ENCODE data around the gene RNPS1. TPM values are rescaled to one million over a fixed set of nuclear protein-coding genes. Genes with fewer than 3 reads are reported as not detected.
"Not testable (repeated sequence)": the region's sequence is repeated elsewhere in the genome, so short reads cannot be mapped to it uniquely, and the experiment has no call there.

Gene RNPS1
- total and polyA plus RNA-seq, 7 experiments from 2014 or later = 136 to 293 (median 220) TPM

DNA sequence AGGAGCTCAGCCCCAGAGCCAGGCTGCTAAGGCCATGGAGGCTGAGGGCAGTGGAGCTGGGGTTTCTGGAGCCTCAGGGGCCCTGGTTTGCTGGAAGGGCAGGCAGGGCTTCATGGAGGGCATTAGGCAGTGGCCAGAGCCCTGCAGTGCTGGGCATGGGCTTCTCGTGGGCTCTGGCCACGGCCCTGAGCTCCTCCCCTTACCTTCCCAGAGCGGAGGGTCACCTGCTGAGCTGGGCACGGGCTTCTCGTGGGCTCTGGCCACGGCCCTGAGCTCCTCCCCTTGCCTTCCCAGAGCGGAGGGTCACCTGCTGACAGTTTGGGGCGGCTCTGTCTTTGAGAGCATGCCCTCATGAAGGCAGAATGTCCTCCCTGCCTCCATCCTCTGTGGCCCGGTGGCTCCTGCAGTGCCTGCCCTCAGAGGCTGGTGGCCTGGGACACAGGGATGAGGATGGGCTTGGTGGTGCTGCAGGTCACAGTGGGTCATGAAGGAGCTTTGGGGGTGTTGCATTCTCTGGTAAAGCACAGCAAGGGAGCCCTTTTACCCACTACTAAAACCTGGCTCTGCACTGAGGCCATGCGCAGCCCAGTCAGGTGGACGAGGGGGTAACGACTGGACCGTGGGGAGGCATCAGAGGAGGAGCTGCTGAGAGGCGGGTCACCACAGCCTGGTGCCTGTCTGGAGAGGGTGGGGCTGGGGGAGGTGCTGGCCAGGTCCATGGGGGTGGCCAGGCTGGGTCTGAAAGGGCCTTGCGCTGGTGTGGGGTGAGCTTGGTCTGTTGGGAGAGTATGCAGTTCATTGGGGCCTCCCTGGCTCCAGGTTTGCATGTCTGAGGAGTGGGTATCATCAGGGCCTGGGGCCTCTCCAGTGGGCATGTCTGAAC, 2.9 kb upstream of the RNPS1 start:
- Histone ChIP-seq H3K9me3 (ENCODE audit: control insufficient read depth in 2 of 3, low read length in 3 of 3) (no peaks in the 10 kb centered on the region), H3K4me1 (ENCODE audit: control insufficient read depth in 2 of 2, insufficient read depth in 2 of 2, low read length in 2 of 2) (peaks cover 13 to 15% of the 10 kb centered on the region in 2 donors), H3K4me3 (ENCODE audit: low read length) (no peak overlapping the region), H3K27me3 (ENCODE audit: control insufficient read depth in 2 of 2, insufficient read depth in 2 of 2, low read length in 2 of 2) (no peaks in the 10 kb centered on the region), H3K36me3 (ENCODE audit: control insufficient read depth in 2 of 3, insufficient read depth in 3 of 3, low read length in 3 of 3) (peaks cover 0 to 3% (median 0%) of the 10 kb centered on the region in 3 experiments), H3K27ac (ENCODE audit: low read depth, low read length) (no peak overlapping the region)
- H3K36me3 Mint-ChIP-seq = peaks cover 0 to 6% (median 0%) of the 10 kb centered on the region in 5 donors
- ATAC-seq (no peak), DNase-seq (no peak)
- ChIA-PET POLR2A (interaction anchor here (0.6 to 1.8 kb wide), 5 partner anchors 9 to 488 kb away, joined by 3 to 6 read pairs (median 4); partner anchors contain the start of genes ATP6V0C, ECI1, MLST8 and NUBP2), CTCF (no interaction called here)
- H3K27ac Mint-ChIP-seq = peak overlapping the region in 1 of 9 donors; percentile 25
- peaks cover 6 to 27% (median 20%) of the 10 kb centered on the region in 7 donors for H3K4me1 Mint-ChIP-seq
- H3K4me3 Mint-ChIP-seq = peak overlapping the region in 4 of 10 donors; percentile 9 to 26 (median 16)
- intact Hi-C loops (cut with micrococcal nuclease) = no loop called here
- peaks cover 0 to 2% (median 0%) of the 10 kb centered on the region in 5 donors for H3K27me3 Mint-ChIP-seq
- peaks cover 0 to 3% (median 0%) of the 10 kb centered on the region in 11 donors for H3K9me3 Mint-ChIP-seq

DNA sequence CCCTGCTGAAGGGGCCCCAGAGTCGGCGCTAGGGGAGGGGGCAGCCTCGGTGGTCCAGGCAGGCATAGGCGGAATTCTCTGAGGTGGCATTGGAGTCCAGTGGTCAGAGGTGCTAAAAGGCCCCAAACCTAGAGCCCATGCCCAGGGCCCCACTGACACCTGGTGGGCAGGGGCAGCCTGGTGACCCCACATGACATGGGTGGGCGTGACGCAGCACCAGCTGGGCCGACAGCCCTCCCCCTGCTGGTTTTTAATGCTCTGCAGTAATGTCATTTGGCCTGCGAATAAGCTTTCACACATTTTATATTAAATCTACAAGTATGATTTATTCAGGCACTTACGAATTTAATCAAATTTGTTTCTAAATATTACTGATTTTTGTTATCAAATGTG, 2.1 kb upstream of the RNPS1 start:
- no peaks in the 10 kb centered on the region for H3K27me3 ChIP-seq (ENCODE audit: control insufficient read depth in 2 of 2, insufficient read depth in 2 of 2, low read length in 2 of 2)
- ChIA-PET CTCF (no interaction called here), POLR2A (interaction anchor here (0.8 to 2.3 kb wide), 5 partner anchors 8 to 243 kb away, joined by 3 to 9 read pairs (median 5); partner anchors contain the start of genes ATP6V0C, ECI1, MLST8 and TRAF7)
- peaks cover 13 to 15% of the 10 kb centered on the region in 2 donors for H3K4me1 ChIP-seq (ENCODE audit: control insufficient read depth in 2 of 2, insufficient read depth in 2 of 2, low read length in 2 of 2)
- Mint-ChIP-seq H3K9me3 (peaks cover 0 to 3% (median 0%) of the 10 kb centered on the region in 11 donors), H3K4me1 (peaks cover 8 to 32% (median 26%) of the 10 kb centered on the region in 7 donors), H3K36me3 (peaks cover 0 to 6% (median 0%) of the 10 kb centered on the region in 5 donors), H3K27me3 (peaks cover 0 to 2% (median 0%) of the 10 kb centered on the region in 5 donors), H3K4me3 (peak overlapping the region in 8 of 10 donors; percentile 93 to 98 (median 95)), H3K27ac (peak overlapping the region in 1 of 9 donors; percentile 99)
- no peak for DNase-seq
- H3K36me3 ChIP-seq (ENCODE audit: control insufficient read depth in 2 of 3, insufficient read depth in 3 of 3, low read length in 3 of 3) = peaks cover 0 to 4% (median under 1%) of the 10 kb centered on the region in 3 experiments
- no peak overlapping the region for H3K27ac ChIP-seq (ENCODE audit: low read depth, low read length)
- H3K9me3 ChIP-seq (ENCODE audit: control insufficient read depth in 2 of 3, low read length in 3 of 3) = no peaks in the 10 kb centered on the region
- intact Hi-C loops (cut with micrococcal nuclease) = no loop called here
- no peak overlapping the region for H3K4me3 ChIP-seq (ENCODE audit: low read length)
- ATAC-seq = no peak

GRCh38 chr16:2267505-2267912, 417 bp downstream of the RNPS1 start:
- DNase-seq = peak in 1 of 9 donors; percentile 14
- Histone ChIP-seq H3K27ac (ENCODE audit: low read depth, low read length) (peak overlapping the region; percentile 91), H3K4me1 (ENCODE audit: control insufficient read depth in 2 of 2, insufficient read depth in 2 of 2, low read length in 2 of 2) (peaks cover 13 to 15% of the 10 kb centered on the region in 2 donors), H3K36me3 (ENCODE audit: control insufficient read depth in 2 of 3, insufficient read depth in 3 of 3, low read length in 3 of 3) (peaks cover 3 to 30% (median 14%) of the 10 kb centered on the region in 3 experiments), H3K4me3 (ENCODE audit: low read length) (peak overlapping the region; percentile 99)
- POLR2A ChIA-PET = interaction anchor here (1.0 kb wide), 1 partner anchor 16 kb away, joined by 4 read pairs; the partner anchor contains the start of gene ECI1
- H3K36me3 Mint-ChIP-seq = peaks cover 0 to 12% (median 10%) of the 10 kb centered on the region in 5 donors
- intact Hi-C loops (cut with micrococcal nuclease) = loop anchor here (5.0 to 10.0 kb wide), 8 partner anchors 63 to 655 kb away; partner anchors contain the start of genes CCNF (in 1 of the 2), CRAMP1 (in 1 of the 2), ELOB (in 1 of the 2) and EME2 (in 1 of the 2)
- CTCF ChIA-PET; H3K9me3 ChIP-seq (ENCODE audit: control insufficient read depth in 2 of 3, low read length in 3 of 3); H3K9me3 Mint-ChIP-seq; H3K27me3 ChIP-seq (ENCODE audit: control insufficient read depth in 2 of 2, insufficient read depth in 2 of 2, low read length in 2 of 2); H3K27me3 Mint-ChIP-seq: not testable (repeated sequence)
- H3K27ac Mint-ChIP-seq = peak overlapping the region; percentile 95 to 99 (median 98)
- peak overlapping the region; percentile 93 to 98 (median 95) for H3K4me3 Mint-ChIP-seq
- peak; percentile 64 for ATAC-seq
- peaks cover 16 to 42% (median 37%) of the 10 kb centered on the region in 7 donors for H3K4me1 Mint-ChIP-seq

DNA sequence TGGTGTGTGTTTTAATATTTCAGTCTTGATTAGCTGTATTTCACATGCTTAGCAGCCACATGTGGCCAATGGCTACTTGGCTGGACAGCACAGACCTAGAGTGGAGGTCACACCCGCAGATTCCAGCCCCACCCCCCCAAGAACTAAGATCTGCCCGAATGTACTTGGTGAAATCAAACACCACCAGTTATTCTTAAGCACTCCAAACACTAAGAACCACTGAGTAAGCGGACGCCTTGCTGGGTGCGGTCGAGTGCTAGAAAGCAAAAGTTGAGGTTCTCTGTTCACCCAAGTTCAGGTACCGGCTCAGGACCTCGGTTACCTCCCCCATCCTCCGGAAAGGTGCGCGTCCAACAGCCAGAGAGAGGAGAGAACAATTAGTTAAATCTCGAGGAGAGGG, 1.0 kb downstream of the RNPS1 start:
- ChIA-PET CTCF (interaction anchor here (1.1 kb wide), 1 partner anchor 73 kb away, joined by 3 read pairs; the partner anchor contains the start of gene ABCA3), POLR2A (interaction anchor here (1.0 kb wide), 1 partner anchor 15 kb away, joined by 4 read pairs; the partner anchor contains the start of gene ECI1)
- peaks cover 0 to 18% (median 14%) of the 10 kb centered on the region in 5 donors for H3K36me3 Mint-ChIP-seq
- H3K27ac Mint-ChIP-seq = peak overlapping the region; percentile 88 to 98 (median 94)
- not testable (repeated sequence) for H3K27me3 ChIP-seq (ENCODE audit: control insufficient read depth in 2 of 2, insufficient read depth in 2 of 2, low read length in 2 of 2); H3K9me3 ChIP-seq (ENCODE audit: control insufficient read depth in 2 of 3, low read length in 3 of 3); H3K27me3 Mint-ChIP-seq; H3K9me3 Mint-ChIP-seq; ATAC-seq
- peak overlapping the region; percentile 91 for H3K27ac ChIP-seq (ENCODE audit: low read depth, low read length)
- H3K4me3 ChIP-seq (ENCODE audit: low read length) = peak overlapping the region; percentile 99
- H3K4me1 Mint-ChIP-seq = peaks cover 16 to 42% (median 37%) of the 10 kb centered on the region in 7 donors
- peaks cover 13 to 15% of the 10 kb centered on the region in 2 donors for H3K4me1 ChIP-seq (ENCODE audit: control insufficient read depth in 2 of 2, insufficient read depth in 2 of 2, low read length in 2 of 2)
- intact Hi-C loops (cut with micrococcal nuclease) = loop anchor here (5.0 to 10.0 kb wide), 8 partner anchors 62 to 655 kb away; partner anchors contain the start of genes CCNF (in 1 of the 2), CRAMP1 (in 1 of the 2), ELOB (in 1 of the 2) and EME2 (in 1 of the 2)
- DNase-seq = peak in 2 of 9 donors; percentile 31 to 41
- peak overlapping the region; percentile 82 to 98 (median 95) for H3K4me3 Mint-ChIP-seq
- peaks cover 7 to 36% (median 20%) of the 10 kb centered on the region in 3 experiments for H3K36me3 ChIP-seq (ENCODE audit: control insufficient read depth in 2 of 3, insufficient read depth in 3 of 3, low read length in 3 of 3)

DNA sequence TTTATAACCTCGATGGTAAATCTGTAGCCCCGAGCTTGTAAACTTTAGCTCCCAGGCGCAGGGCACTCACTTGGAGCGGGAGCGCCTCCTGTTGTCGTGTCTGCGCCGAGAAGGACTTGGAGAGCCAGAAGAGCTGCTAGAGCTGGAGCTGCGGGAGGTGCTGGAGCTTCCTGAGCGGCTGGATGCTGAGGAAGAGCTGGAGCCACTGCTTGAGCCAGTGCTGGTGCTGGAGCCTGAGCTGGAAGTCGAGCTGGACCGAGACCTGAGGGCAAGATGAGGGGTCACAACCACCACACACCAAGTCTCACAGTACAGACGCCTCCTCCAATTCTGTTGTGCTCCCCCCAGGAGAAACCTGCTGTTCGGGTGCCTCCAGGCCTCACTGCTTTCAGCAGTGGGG, 4.9 kb downstream of the RNPS1 start:
- Mint-ChIP-seq H3K27ac (peak overlapping the region in 1 of 9 donors; percentile 19), H3K36me3 (peaks cover 0 to 29% (median 20%) of the 10 kb centered on the region in 5 donors)

GRCh38 chr16:2260250-2260649, 7.7 kb downstream of the RNPS1 start:
- H3K4me3 ChIP-seq (ENCODE audit: low read length) = no peak overlapping the region
- Mint-ChIP-seq H3K27me3 (no peaks in the 10 kb centered on the region), H3K4me3 (no peak overlapping the region), H3K9me3 (no peaks in the 10 kb centered on the region), H3K4me1 (peaks cover 0 to 18% (median 12%) of the 10 kb centered on the region in 7 donors), H3K27ac (no peak overlapping the region), H3K36me3 (peaks cover 8 to 47% (median 25%) of the 10 kb centered on the region in 5 donors)
- H3K27ac ChIP-seq (ENCODE audit: low read depth, low read length) = no peak overlapping the region
- H3K36me3 ChIP-seq (ENCODE audit: control insufficient read depth in 2 of 3, insufficient read depth in 3 of 3, low read length in 3 of 3) = peaks cover 32 to 94% (median 42%) of the 10 kb centered on the region in 3 experiments
- ATAC-seq = no peak
- no peaks in the 10 kb centered on the region for H3K4me1 ChIP-seq (ENCODE audit: control insufficient read depth in 2 of 2, insufficient read depth in 2 of 2, low read length in 2 of 2)
- no peak for DNase-seq
- intact Hi-C loops (cut with micrococcal nuclease) = loop anchor here (10.0 kb wide), 2 partner anchors 55 to 515 kb away; partner anchors contain the start of genes ELOB (in 1 of the 2) and MLST8 (in 1 of the 2)
- no peaks in the 10 kb centered on the region for H3K9me3 ChIP-seq (ENCODE audit: control insufficient read depth in 2 of 3, low read length in 3 of 3)
- POLR2A ChIA-PET = interaction anchor here (0.7 kb wide), 1 partner anchor 212 kb away, joined by 3 read pairs; no protein-coding TSS in a partner anchor
- no peaks in the 10 kb centered on the region for H3K27me3 ChIP-seq (ENCODE audit: control insufficient read depth in 2 of 2, insufficient read depth in 2 of 2, low read length in 2 of 2)
- CTCF ChIA-PET = interaction anchor here (1.7 kb wide), 1 partner anchor 66 kb away, joined by 7 read pairs; no protein-coding TSS in a partner anchor

More for the DNA sequence above, 4.9 kb downstream of the RNPS1 start:
- peaks cover 15 to 70% (median 36%) of the 10 kb centered on the region in 3 experiments for H3K36me3 ChIP-seq (ENCODE audit: control insufficient read depth in 2 of 3, insufficient read depth in 3 of 3, low read length in 3 of 3)
- not testable (repeated sequence) for H3K27me3 Mint-ChIP-seq; DNase-seq; H3K27ac ChIP-seq (ENCODE audit: low read depth, low read length); ATAC-seq; H3K27me3 ChIP-seq (ENCODE audit: control insufficient read depth in 2 of 2, insufficient read depth in 2 of 2, low read length in 2 of 2); H3K9me3 ChIP-seq (ENCODE audit: control insufficient read depth in 2 of 3, low read length in 3 of 3); H3K4me1 ChIP-seq (ENCODE audit: control insufficient read depth in 2 of 2, insufficient read depth in 2 of 2, low read length in 2 of 2); H3K9me3 Mint-ChIP-seq; H3K4me3 ChIP-seq (ENCODE audit: low read length); H3K4me3 Mint-ChIP-seq
- POLR2A ChIA-PET = interaction anchor here (1.9 kb wide), 1 partner anchor 11 kb away, joined by 5 read pairs; the partner anchor contains the start of gene ECI1
- H3K4me1 Mint-ChIP-seq = peaks cover 7 to 33% (median 26%) of the 10 kb centered on the region in 7 donors
- CTCF ChIA-PET = interaction anchor here (0.6 to 1.2 kb wide), 2 partner anchors 68 to 685 kb away, joined by 3 read pairs; no protein-coding TSS in a partner anchor
- intact Hi-C loops (cut with micrococcal nuclease) = loop anchor here (10.0 kb wide), 2 partner anchors 58 to 512 kb away; partner anchors contain the start of genes ELOB (in 1 of the 2) and MLST8 (in 1 of the 2)

Data from naive thymus-derived CD4-positive, alpha-beta T cell (primary cell).